ENCODE measurements around the gene GALK2. TPM values are rescaled to one million over a fixed set of nuclear protein-coding genes. Genes with fewer than 3 reads are reported as not detected.

GALK2 gene
- total and polyA plus RNA-seq, 2 of the 4 experiments (the other 2 are of a cell fraction): 27.0 to 63.6 TPM

DNA sequence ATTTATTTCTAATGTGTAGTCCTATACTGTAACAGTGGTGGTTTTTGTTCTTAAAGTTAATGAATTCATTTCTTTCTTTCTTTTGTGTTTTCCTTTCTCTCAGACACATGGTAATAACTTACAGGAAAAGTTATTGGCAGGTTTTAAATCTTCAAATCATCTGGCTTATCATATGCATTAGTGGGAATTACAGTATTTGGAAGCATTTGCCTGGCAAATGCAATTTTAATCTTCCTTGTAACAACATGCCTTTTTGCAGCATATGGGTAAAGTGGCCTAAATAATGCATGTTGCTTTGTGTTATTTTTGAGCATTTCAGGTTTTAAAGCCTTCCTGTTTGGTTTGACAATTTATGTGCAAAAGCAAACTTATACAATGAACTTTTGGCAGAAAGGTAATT is 66.8 kb downstream of the GALK2 start:
- H4K8ac ChIP-seq (ENCODE audit: low read depth in 2 of 2, low read length in 2 of 2): peak overlapping the region; percentile 51 to 57; a peak in 3 of 4 replicates
- H2BK5ac ChIP-seq (ENCODE audit: low read depth, low read length, poor library complexity, severe bottlenecking): peak overlapping the region; percentile 64
- peaks cover 3 to 9% of the 10 kb centered on the region in 2 experiments; a peak in 2 of 4 replicates for H3K79me1 ChIP-seq (ENCODE audit: low read depth in 1 of 2, low read length in 2 of 2)
- no peak for TF ChIP-seq RCOR1 (IDR thresholded peaks at IDR 0.05; ENCODE audit: insufficient replicate concordance, low read length)
- no peak for TF ChIP-seq CHD1 (IDR thresholded peaks at IDR 0.05; ENCODE audit: low read depth, low read length)
- TF ChIP-seq SMC3 (IDR thresholded peaks at IDR 0.05; ENCODE audit: low read depth, low read length): no peak
- TF ChIP-seq, protein P1, sequence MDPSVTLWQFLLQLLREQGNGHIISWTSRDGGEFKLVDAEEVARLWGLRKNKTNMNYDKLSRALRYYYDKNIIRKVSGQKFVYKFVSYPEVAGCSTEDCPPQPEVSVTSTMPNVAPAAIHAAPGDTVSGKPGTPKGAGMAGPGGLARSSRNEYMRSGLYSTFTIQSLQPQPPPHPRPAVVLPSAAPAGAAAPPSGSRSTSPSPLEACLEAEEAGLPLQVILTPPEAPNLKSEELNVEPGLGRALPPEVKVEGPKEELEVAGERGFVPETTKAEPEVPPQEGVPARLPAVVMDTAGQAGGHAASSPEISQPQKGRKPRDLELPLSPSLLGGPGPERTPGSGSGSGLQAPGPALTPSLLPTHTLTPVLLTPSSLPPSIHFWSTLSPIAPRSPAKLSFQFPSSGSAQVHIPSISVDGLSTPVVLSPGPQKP (IDR thresholded peaks at IDR 0.05; ENCODE audit: borderline replicate concordance, low read depth, low read length): no peak
- no peak for TF ChIP-seq CTCF (conservative IDR thresholded peaks at IDR 0.05; ENCODE audit: low read depth, low read length)
- no peak for TF ChIP-seq POLR2A (IDR thresholded peaks at IDR 0.05; ENCODE audit: low read depth, low read length)
- no peaks in the 10 kb centered on the region for H3K9me3 ChIP-seq (ENCODE audit: control insufficient read depth, insufficient read depth, low read length)
- in situ Hi-C loops (cut with MboI; ENCODE audit: low sequenced_read_pairs): loop anchor here (25.0 kb wide), 3 partner anchors 375 to 1075 kb away; partner anchors contain the start of genes DTWD1 and FAM227B
- H2BK20ac ChIP-seq (ENCODE audit: low read depth, low read length): peak overlapping the region; percentile 42; the same call in 1 of the 2 replicates
- H3K4me2 ChIP-seq (ENCODE audit: low read depth, low read length): no peak overlapping the region
- BruUV-seq (replicated peaks): no TSS peak
- H2AFZ ChIP-seq (replicated peaks; ENCODE audit: low read length, poor library complexity): no peak overlapping the region
- intact Hi-C loops (cut with micrococcal nuclease): loop anchor here (5.0 to 10.0 kb wide), 2 partner anchors 385 to 618 kb away; partner anchors contain the start of genes DTWD1 and FAM227B
- no peaks in the 10 kb centered on the region for H4K20me1 ChIP-seq (ENCODE audit: insufficient read depth, low read length)
- H3K4me3 ChIP-seq (ENCODE audit: insufficient read depth, low read depth, low read length): no peak overlapping the region
- POLR2A ChIA-PET (ENCODE audit: unreplicated experiment): interaction anchor here (0.6 to 1.1 kb wide), 2 partner anchors 186 to 1075 kb away, joined by 3 read pairs; partner anchors contain the start of gene FGF7
- no peak overlapping the region for H4K91ac ChIP-seq (ENCODE audit: insufficient read depth, low read depth, low read length)
- DNase-seq (no peak), ATAC-seq (ENCODE audit: low read depth) (no peak)
- no peak overlapping the region for H3K14ac ChIP-seq (replicated peaks; ENCODE audit: low read depth, low read length)
- H3K18ac ChIP-seq (ENCODE audit: low read depth, low read length): peak overlapping the region; percentile 36; the same call in 1 of the 2 replicates
- 0 out of 2 replicates have a peak, but pooled peaks cover 2% of the 10 kb centered on the region for H3K36me3 ChIP-seq (ENCODE audit: control insufficient read depth, insufficient read depth, low read length)
- peak overlapping the region; percentile 16; the same call in 1 of the 2 replicates for H3K9ac ChIP-seq (ENCODE audit: low read depth, low read length)
- H2BK120ac ChIP-seq (ENCODE audit: low read depth, low read length): peak overlapping the region; percentile 70
- no peaks in the 10 kb centered on the region for H3K9me1 ChIP-seq (ENCODE audit: insufficient read depth, low read length)
- no peaks in the 10 kb centered on the region for H3K27me3 ChIP-seq (ENCODE audit: control insufficient read depth, insufficient read depth, low read length)
- H3K27ac ChIP-seq (ENCODE audit: insufficient read depth, low read length): no peak overlapping the region; the same call in 1 of the 2 replicates
- H3K56ac ChIP-seq (ENCODE audit: extremely low read depth, insufficient read depth, low read length): no peak overlapping the region
- peak overlapping the region; percentile 88; the same call in 1 of the 3 replicates for H2BK15ac ChIP-seq (ENCODE audit: low read depth, low read length)
- peaks cover 5% of the 10 kb centered on the region for H3K4me1 ChIP-seq (ENCODE audit: control insufficient read depth, insufficient read depth, low read length)
- no peak overlapping the region for H2AK9ac ChIP-seq (replicated peaks; ENCODE audit: low read depth, low read length, poor library complexity)
- H4K5ac ChIP-seq (ENCODE audit: low read depth, low read length): peak overlapping the region; percentile 27; the same call in 1 of the 2 replicates
- H3K23ac ChIP-seq (ENCODE audit: low read depth, low read length): no peak overlapping the region
- CTCF ChIA-PET: interaction anchor here (0.6 to 2.1 kb wide), 8 partner anchors 9 to 815 kb away, joined by 3 to 20 read pairs (median 5); partner anchors contain the start of gene FGF7
- peak overlapping the region; percentile 49; the same call in 1 of the 2 replicates for H3K4ac ChIP-seq (ENCODE audit: low read depth, low read length)
- dilution Hi-C loops (cut with HindIII; ENCODE audit: low sequenced_read_pairs, unreplicated experiment): no loop called here
- H2AK5ac ChIP-seq (ENCODE audit: low read depth, low read length): no peak overlapping the region
